Activated CD4-positive, alpha-beta memory T cell treated with anti-CD3 and anti-CD28 coated beads, Interleukin-2, amount 10 ng/mL, durations not matched to agents 7 days and 5 days (primary cell): ENCODE measurements around the gene IL21. TPM values are rescaled to one million over a fixed set of nuclear protein-coding genes. Genes with fewer than 3 reads are reported as not detected.

Experiments
- CTCF ChIA-PET: fragments of 350-600 bp; sonication (Branson Sonifier 250); formaldehyde crosslinking; loops from one replicate; lab custom pipeline; 2021; ENCODE audit warnings: antibody characterized with exemption, inconsistent platforms; lab: Charles Lee
- POLR2A ChIA-PET: fragments of 350-600 bp; sonication (Branson Sonifier 250); formaldehyde crosslinking; loops from one replicate; lab custom pipeline; 2021; ENCODE audit warnings: antibody characterized with exemption; lab: Charles Lee
- DNase-seq: peaks from one replicate; pipeline ENCODE4 v3.0.0-alpha.2; 2020
- H3K27ac Mint-ChIP-seq: one replicate; pipeline ENCODE4 v1.8.0; 2021; ENCODE audit warnings: mild to moderate bottlenecking, mixed read lengths
- H3K27me3 Mint-ChIP-seq: one replicate; pipeline ENCODE4 v1.8.0; 2021; ENCODE audit warnings: mixed read lengths
- H3K36me3 Mint-ChIP-seq: one replicate; pipeline ENCODE4 v1.8.0; 2021; ENCODE audit warnings: low read depth, mixed read lengths
- H3K4me1 Mint-ChIP-seq: one replicate; pipeline ENCODE4 v1.8.0; 2021; ENCODE audit warnings: mixed read lengths
- H3K4me3 Mint-ChIP-seq: one replicate; pipeline ENCODE4 v1.8.0; 2021; ENCODE audit warnings: mild to moderate bottlenecking, mixed read lengths
- H3K9me3 Mint-ChIP-seq: one replicate; pipeline ENCODE4 v1.8.0; 2021; ENCODE audit warnings: mixed read lengths
- total RNA-seq, 2 experiments: library from RNA; stranded (reverse); gene quantifications; one replicate each; pipeline ENCODE4 v1.2.3, GENCODE V29; 2021

Gene IL21
- total RNA-seq, 2 experiments from 2014 or later, result 2.8 to 3.1 TPM

DNA sequence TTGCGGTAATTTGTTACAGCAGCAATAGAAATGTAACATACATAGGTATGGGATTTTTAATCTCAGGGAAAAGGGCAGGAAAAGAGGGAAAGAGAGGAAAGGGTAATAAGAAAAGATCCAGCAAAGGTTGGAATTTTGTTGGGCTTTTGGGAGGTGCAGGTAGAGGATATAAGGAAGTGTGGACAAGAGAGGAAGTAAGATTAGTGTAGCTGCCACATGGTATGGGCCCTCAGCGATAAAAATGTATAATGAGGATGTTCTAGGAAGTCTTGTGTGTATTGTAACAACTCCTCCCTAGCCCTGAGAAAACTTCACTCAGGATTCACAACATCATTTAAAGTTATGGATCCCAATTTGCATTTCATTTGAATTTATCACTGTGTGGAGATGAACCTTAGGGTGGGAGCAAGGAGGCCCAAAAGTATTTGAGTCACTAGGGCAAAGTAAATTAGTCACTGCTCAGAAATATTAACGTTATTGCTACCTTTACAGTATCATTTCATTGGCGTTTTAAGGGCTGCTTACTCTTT, 2.8 kb upstream of the IL21 start:
- Mint-ChIP-seq H3K36me3 (no peaks in the 10 kb centered on the region), H3K9me3 (no peaks in the 10 kb centered on the region), H3K27me3 (no peaks in the 10 kb centered on the region), H3K4me1 (peaks cover 23% of the 10 kb centered on the region), H3K27ac (no peak overlapping the region), H3K4me3 (no peak overlapping the region)
- ChIA-PET CTCF (no interaction called here), POLR2A (interaction anchor here (1.9 kb wide), 1 partner anchor 9 kb away, joined by 5 read pairs; no protein-coding TSS in a partner anchor)
- no peak for DNase-seq

DNA sequence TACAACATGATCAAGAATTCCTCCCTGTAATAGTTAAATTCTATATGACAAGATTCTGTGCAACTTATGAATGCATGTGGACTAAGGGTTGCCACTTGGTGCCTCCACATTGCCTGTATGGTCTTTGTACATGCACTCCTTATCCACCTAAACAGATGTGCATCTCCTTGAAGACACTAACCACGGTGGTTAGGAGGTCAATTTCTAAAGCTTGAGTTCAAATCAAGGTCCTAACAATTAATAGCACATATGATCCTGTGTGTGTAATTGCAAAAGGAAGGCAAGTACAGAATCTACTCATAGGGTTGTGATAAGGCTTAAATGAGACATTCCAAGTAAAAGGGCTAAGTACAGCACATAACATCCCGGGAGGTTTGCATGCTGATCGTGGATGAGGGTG, 1.5 kb upstream of the IL21 start:
- H3K36me3 Mint-ChIP-seq, result no peaks in the 10 kb centered on the region
- H3K4me3 Mint-ChIP-seq, result no peak overlapping the region
- no peaks in the 10 kb centered on the region for H3K27me3 Mint-ChIP-seq
- ChIA-PET CTCF (no interaction called here), POLR2A (interaction anchor here (1.9 kb wide), 1 partner anchor 10 kb away, joined by 5 read pairs; no protein-coding TSS in a partner anchor)
- peaks cover 32% of the 10 kb centered on the region for H3K4me1 Mint-ChIP-seq
- no peak for DNase-seq
- no peak overlapping the region for H3K27ac Mint-ChIP-seq
- H3K9me3 Mint-ChIP-seq, result no peaks in the 10 kb centered on the region

DNA sequence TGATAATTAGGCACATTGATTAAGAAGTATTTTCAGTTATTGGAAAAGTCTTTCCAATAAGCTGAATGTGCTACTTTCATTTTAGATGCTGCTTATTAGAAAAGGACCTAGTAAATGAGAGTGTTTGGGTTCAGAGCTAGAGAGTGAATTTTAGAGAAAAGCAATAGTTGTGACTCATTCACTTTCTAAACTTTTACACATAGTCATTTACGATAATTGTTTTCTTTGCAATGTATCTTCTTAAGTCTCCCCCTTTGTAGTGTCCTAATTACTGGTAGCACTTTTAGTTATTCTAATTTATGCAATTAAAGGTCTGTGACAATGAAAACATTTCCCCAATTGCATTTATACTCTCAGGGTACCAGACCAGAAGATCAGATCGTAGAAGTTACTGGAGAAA, 1.3 kb downstream of the IL21 start:
- Mint-ChIP-seq H3K27me3 (no peaks in the 10 kb centered on the region), H3K36me3 (no peaks in the 10 kb centered on the region), H3K9me3 (no peaks in the 10 kb centered on the region), H3K27ac (peak overlapping the region; percentile 67), H3K4me3 (peak overlapping the region; percentile 69), H3K4me1 (peaks cover 46% of the 10 kb centered on the region)
- POLR2A ChIA-PET, result interaction anchor here (1.1 to 2.2 kb wide), 3 partner anchors 11 to 113 kb away, joined by 4 to 18 read pairs (median 5); partner anchors contain the start of gene BBS12
- CTCF ChIA-PET, result interaction anchor here (0.9 to 1.9 kb wide), 5 partner anchors 13 to 97 kb away, joined by 3 to 6 read pairs (median 3); no protein-coding TSS in a partner anchor
- DNase-seq, result no peak

DNA sequence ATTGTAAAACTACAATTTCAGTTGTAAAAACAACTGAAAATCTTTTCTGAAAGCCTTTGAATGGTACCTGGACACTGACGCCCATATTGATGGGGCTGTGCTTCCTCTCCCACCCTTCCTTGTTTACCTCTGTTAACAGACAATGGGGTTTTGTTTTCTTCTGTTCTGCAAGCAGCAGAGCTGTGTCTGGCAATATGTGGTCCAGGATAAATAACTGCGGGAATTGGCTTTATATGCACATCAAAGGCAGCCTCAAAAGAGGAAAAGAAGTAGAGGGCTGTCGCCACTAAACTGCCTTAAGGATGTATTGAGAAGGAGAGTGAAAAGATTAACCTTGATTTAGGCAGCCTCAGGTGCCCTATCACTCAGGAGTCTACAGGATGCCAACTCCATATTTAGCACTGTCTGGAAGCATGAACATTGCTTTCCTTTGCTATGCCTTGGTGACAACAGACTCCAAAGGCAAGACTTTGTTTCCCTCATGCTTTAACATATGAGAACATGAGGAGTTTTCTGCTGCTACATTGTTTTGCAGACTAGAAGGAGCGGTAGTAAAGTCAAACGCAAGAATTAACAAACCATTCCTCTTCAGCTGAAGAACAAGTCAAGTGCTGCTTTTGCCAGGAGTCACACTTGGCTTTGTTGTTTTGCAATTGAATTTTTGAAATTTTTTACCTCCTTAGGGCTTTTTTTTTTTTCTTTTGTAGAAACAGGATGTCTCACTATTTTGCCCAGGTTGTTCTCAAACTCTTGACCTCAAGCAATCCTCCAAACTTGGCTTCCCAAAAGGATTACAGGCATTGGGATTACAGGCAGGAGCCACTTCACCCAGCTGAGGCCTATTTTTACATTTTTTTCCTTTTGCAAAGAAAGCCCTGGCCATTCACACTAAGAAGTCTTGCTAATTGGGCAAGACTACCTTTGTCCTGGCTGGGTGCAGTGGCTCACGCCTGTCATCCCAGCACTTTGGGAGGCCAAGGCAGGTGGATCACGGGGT, 3.0 kb downstream of the IL21 start:
- no peak for DNase-seq
- Mint-ChIP-seq H3K4me3 (peak overlapping the region; percentile 13), H3K9me3 (no peaks in the 10 kb centered on the region), H3K27me3 (no peaks in the 10 kb centered on the region), H3K4me1 (peaks cover 44% of the 10 kb centered on the region), H3K36me3 (no peaks in the 10 kb centered on the region), H3K27ac (peak overlapping the region; percentile 69)
- ChIA-PET CTCF (interaction anchor here (0.7 to 2.1 kb wide), 3 partner anchors 47 to 99 kb away, joined by 3 to 7 read pairs (median 4); no protein-coding TSS in a partner anchor), POLR2A (interaction anchor here (0.9 kb wide), 1 partner anchor 140 kb away, joined by 4 read pairs; no protein-coding TSS in a partner anchor)

DNA sequence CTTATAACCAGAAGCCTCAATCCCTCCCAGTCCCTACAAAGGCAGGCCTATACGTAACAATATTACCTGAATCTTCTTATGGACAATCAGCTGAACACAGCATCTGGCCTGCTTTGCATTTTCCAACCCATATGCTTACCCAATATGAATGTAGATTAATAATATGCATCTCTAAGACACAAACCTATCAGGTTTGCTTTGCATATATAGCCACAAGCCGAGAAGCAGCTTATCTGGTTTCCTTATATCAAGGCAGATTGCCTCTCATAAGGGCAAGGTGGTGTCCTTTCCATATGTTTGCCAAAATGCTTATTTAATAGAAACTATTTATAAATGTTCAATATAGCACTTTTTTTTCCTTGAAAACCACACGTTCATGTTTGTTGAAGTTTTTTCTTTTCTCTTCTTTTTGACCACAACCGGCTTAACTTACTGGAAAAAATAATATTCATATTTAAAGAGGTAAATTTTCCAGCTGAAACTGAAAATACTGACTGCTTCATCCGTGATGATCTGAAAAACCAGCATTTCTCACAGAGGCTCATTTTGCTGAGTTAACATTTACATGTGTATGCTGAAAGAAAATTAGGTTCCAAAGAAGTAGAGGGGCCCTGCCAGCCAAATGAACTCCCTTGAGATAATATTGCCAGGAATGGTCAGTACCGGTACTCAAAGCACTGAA, 3.8 kb downstream of the IL21 start:
- Mint-ChIP-seq H3K4me1 (peaks cover 46% of the 10 kb centered on the region), H3K36me3 (no peaks in the 10 kb centered on the region), H3K9me3 (no peaks in the 10 kb centered on the region), H3K27ac (peak overlapping the region; percentile 69), H3K27me3 (no peaks in the 10 kb centered on the region), H3K4me3 (no peak overlapping the region)
- ChIA-PET CTCF (interaction anchor here (0.6 to 2.1 kb wide), 7 partner anchors 13 to 907 kb away, joined by 3 to 7 read pairs (median 4); no protein-coding TSS in a partner anchor), POLR2A (interaction anchor here (0.9 kb wide), 1 partner anchor 141 kb away, joined by 4 read pairs; no protein-coding TSS in a partner anchor)
- no peak for DNase-seq

DNA sequence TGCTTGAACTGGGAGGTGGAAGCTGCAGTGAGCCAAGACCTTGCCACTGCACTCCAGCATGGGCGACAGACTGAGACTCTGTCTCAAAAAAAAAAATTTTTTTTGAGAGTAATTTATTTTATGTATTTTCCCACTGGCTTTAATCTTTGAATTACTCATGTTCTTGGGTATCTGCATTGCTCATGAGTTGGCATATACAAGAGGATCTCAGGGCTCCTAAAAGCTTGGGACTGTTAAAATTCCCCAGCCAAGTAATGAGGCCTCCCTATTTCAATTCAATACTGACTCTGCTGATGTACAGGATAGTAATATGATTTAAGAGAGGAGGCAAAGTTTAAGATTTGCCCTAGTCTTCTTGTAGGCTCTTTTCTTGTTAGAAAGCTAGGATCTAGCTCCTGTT, 6.2 kb downstream of the IL21 start:
- ChIA-PET CTCF (interaction anchor here (1.1 to 2.4 kb wide), 4 partner anchors 12 to 143 kb away, joined by 3 to 7 read pairs (median 3); no protein-coding TSS in a partner anchor), POLR2A (interaction anchor here (2.0 kb wide), 1 partner anchor 18 kb away, joined by 8 read pairs; no protein-coding TSS in a partner anchor)
- H3K4me3 Mint-ChIP-seq, result no peak overlapping the region
- H3K36me3 Mint-ChIP-seq, result no peaks in the 10 kb centered on the region
- H3K9me3 Mint-ChIP-seq, result no peaks in the 10 kb centered on the region
- no peaks in the 10 kb centered on the region for H3K27me3 Mint-ChIP-seq
- peaks cover 33% of the 10 kb centered on the region for H3K4me1 Mint-ChIP-seq
- no peak for DNase-seq
- H3K27ac Mint-ChIP-seq, result no peak overlapping the region

DNA sequence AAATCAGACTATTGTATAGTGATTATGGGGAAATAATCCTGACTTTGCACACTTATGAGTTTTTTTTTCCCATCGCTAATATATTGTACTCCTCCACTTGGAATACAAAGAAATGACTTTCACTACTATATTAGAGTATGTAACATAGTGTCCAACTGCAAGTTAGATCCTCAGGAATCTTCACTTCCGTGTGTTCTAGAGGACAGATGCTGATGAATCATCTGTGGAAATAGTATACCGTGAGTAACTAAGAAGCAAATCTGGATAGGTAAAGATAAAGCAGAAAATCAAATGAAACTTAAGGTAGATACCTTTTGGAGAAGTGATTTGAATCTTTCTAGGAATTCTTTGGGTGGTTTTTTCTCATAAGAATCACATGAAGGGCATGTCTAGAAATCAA, 8.3 kb downstream of the IL21 start:
- H3K9me3 Mint-ChIP-seq, result no peaks in the 10 kb centered on the region
- no peak overlapping the region for H3K27ac Mint-ChIP-seq
- no peak overlapping the region for H3K4me3 Mint-ChIP-seq
- peaks cover 17% of the 10 kb centered on the region for H3K4me1 Mint-ChIP-seq
- ChIA-PET POLR2A (no interaction called here), CTCF (interaction anchor here (1.5 kb wide), 1 partner anchor 10 kb away, joined by 8 read pairs; no protein-coding TSS in a partner anchor)
- H3K27me3 Mint-ChIP-seq, result no peaks in the 10 kb centered on the region
- no peaks in the 10 kb centered on the region for H3K36me3 Mint-ChIP-seq
- DNase-seq, result no peak

DNA sequence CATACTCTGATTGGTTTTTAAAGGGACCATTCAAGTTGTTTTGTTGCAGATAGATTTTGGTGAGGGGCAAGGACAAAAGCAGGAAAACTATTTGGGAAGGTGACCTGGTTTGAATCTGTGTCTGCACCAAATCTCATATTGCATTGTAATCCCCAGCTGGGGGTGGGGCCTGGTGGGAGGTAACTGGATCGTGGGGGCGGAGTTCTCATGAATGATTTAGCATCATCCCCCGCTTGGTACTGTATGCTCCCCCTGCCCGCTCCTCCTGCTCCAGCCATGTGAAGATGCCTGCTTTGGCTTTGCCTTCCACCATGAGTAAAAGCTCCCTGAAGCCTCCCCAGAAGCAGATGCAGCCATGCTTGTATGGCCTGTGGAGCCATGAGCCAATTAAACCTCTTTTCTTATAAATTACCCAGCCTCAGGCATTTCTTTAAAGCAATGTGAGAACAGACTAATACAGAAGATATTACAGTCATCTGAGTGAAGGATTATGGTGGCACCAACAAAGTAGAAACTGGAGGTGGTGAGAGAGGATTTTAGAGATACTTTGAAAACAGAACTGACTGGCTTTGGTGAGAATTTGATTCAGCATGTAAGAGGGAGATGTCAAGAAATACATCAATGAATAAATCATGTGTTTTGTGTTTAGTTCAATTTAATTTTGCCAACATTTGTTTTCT, 14.4 kb downstream of the IL21 start:
- no peak overlapping the region for H3K4me3 Mint-ChIP-seq
- no peaks in the 10 kb centered on the region for H3K36me3 Mint-ChIP-seq
- H3K9me3 Mint-ChIP-seq, result no peaks in the 10 kb centered on the region
- DNase-seq, result no peak
- H3K4me1 Mint-ChIP-seq, result peaks cover 13% of the 10 kb centered on the region
- H3K27ac Mint-ChIP-seq, result no peak overlapping the region
- H3K27me3 Mint-ChIP-seq, result peaks cover 3% of the 10 kb centered on the region
- ChIA-PET CTCF (no interaction called here), POLR2A (no interaction called here)

DNA sequence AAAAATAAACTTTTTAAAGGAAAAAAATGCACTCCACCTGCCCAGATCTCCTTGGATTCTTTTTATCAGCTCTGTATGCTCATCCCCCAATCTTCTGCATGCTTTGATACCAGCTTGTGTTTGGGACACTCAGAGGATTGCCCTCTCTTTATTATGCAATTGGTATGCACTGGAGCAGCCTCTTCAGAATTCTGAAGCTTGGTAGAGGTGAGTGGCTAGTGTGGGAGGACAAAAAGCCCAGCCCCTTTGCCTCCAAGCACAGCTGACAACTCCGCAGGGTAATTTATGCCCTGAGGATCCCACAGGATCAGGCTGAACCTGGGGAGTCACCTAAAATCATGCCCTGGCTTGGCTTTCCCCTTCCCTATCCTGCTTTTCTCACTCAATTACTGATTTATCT, 16.7 kb downstream of the IL21 start:
- Mint-ChIP-seq H3K4me3 (no peak overlapping the region), H3K27me3 (peaks cover 7% of the 10 kb centered on the region), H3K27ac (no peak overlapping the region), H3K4me1 (peaks cover 13% of the 10 kb centered on the region), H3K9me3 (no peaks in the 10 kb centered on the region), H3K36me3 (no peaks in the 10 kb centered on the region)
- no peak for DNase-seq
- CTCF ChIA-PET, result interaction anchor here (1.9 to 4.6 kb wide), 3 partner anchors 13 to 112 kb away, joined by 6 to 47 read pairs (median 13); no protein-coding TSS in a partner anchor
- POLR2A ChIA-PET, result no interaction called here

DNA sequence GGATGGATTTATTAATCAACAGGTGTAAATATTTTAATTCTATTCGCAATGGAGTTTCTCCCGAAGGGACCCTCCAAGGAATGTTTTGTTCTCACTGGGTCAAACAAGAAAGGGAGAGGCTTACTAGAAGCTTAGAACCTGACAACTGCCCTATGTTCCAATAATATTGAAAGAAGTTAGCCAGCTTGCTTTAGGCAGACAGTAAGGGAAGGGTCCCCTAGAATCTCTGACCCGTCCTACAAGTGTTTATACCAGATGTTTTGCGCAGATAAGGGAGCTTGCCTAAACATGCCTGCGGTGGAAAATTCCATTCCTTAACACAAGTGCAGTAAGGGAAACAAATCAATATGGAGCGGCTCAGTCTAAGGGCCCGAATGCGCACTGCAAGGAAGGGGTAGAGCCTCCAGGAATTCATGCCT, 17.7 kb downstream of the IL21 start:
- H3K27ac Mint-ChIP-seq, result no peak overlapping the region
- H3K4me1 Mint-ChIP-seq, result peaks cover 13% of the 10 kb centered on the region
- no peak for DNase-seq
- H3K9me3 Mint-ChIP-seq, result no peaks in the 10 kb centered on the region
- POLR2A ChIA-PET, result interaction anchor here (1.5 kb wide), 1 partner anchor 12 kb away, joined by 3 read pairs; no protein-coding TSS in a partner anchor
- no peaks in the 10 kb centered on the region for H3K36me3 Mint-ChIP-seq
- H3K4me3 Mint-ChIP-seq, result no peak overlapping the region
- H3K27me3 Mint-ChIP-seq, result peaks cover 7% of the 10 kb centered on the region
- CTCF ChIA-PET, result interaction anchor here (1.2 to 4.6 kb wide), 12 partner anchors 9 to 327 kb away, joined by 5 to 47 read pairs (median 8); partner anchors contain the start of gene BBS12

DNA sequence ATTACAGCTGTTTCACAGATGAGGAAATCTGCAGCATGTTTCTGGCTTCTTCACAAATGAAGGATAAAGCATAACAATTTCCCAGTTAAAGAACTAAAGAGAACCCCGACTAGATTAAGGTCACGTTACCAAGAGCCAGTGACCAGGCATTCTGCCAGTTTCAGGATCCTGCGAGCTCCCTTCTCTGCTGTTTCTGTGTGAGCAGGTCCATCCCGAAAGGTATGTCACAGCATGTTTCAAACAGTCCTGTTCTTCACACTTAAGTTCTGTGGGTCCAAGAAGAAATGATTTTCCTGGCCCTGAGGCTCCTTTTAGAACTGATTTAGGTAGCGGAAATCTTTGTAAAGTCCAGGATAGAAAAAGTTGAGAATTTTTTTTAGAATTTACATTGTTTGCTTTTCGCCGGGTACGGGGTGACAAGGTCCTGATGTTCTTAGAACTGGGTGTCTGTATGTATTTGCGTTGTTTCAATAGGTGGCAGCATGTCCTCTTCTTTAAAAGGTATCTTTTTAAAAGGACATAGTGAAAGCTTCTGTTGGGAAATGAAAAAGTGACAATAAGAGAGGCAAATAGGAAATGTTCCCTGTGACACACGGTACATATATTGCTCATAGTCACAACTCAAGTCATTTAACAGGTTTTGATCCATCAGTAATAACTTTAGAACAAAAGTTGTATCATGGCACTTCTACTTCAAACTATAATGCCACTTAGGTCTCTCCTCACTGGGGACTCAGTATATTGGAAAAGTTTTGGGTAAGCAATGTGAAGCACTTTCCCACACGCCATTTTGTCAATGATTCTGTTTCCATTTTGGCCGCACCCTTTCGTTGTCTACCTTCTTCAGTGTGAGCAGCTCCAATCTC, 18.4 kb downstream of the IL21 start:
- CTCF ChIA-PET, result interaction anchor here (0.7 to 4.6 kb wide), 17 partner anchors 9 to 597 kb away, joined by 3 to 47 read pairs (median 6); partner anchors contain the start of gene BBS12
- Mint-ChIP-seq H3K27me3 (peaks cover 7% of the 10 kb centered on the region), H3K9me3 (no peaks in the 10 kb centered on the region), H3K4me1 (peaks cover 13% of the 10 kb centered on the region), H3K4me3 (no peak overlapping the region), H3K36me3 (no peaks in the 10 kb centered on the region), H3K27ac (no peak overlapping the region)
- POLR2A ChIA-PET, result interaction anchor here (1.5 kb wide), 1 partner anchor 13 kb away, joined by 3 read pairs; no protein-coding TSS in a partner anchor
- no peak for DNase-seq
